GM12872 (cell line): ENCODE data around the gene SMYD3.

Source experiments
- TF ChIP-seq, protein P1 (sequence below): IDR thresholded peaks from 3 replicates; pipeline ENCODE4 v1.5.1; 2011; ENCODE audit warnings: low read depth, mild to moderate bottlenecking, low read length, moderate library complexity; ENCODE audit not compliant: insufficient read depth

SMYD3 gene

DNA sequence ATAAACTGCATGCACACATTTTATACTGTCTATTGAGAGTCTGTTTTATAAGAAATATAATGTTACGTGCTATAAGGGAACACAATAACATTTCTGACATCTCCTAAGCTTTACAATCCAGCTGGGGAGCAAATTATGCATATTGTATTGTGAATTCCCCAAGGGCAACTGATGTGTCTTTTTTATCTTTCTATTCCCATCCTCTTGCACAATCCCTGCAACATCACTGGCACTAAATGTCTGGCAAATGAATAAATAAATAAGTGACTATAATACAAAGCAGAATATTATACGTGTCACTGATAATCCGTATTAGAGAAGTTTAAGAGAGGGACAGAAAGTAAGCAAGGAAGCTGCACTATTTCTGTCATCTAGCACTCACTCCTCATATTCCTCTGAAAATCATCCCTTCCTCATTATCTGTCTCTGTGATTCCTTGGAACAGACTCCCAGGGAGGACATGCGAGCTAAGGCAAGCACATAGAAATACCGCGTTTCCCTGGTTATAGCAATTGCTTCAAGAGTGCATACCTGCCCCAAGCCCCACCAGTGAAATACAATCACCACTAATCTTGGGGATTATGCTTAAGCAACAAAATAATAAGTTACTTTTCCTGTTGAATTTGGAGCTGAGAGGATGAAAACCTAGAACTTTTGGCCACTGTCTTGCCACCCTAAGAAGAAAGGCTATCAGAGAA, 205.4 kb downstream of the SMYD3 start:
- TF ChIP-seq, protein P1, sequence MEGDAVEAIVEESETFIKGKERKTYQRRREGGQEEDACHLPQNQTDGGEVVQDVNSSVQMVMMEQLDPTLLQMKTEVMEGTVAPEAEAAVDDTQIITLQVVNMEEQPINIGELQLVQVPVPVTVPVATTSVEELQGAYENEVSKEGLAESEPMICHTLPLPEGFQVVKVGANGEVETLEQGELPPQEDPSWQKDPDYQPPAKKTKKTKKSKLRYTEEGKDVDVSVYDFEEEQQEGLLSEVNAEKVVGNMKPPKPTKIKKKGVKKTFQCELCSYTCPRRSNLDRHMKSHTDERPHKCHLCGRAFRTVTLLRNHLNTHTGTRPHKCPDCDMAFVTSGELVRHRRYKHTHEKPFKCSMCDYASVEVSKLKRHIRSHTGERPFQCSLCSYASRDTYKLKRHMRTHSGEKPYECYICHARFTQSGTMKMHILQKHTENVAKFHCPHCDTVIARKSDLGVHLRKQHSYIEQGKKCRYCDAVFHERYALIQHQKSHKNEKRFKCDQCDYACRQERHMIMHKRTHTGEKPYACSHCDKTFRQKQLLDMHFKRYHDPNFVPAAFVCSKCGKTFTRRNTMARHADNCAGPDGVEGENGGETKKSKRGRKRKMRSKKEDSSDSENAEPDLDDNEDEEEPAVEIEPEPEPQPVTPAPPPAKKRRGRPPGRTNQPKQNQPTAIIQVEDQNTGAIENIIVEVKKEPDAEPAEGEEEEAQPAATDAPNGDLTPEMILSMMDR, result no peak

DNA sequence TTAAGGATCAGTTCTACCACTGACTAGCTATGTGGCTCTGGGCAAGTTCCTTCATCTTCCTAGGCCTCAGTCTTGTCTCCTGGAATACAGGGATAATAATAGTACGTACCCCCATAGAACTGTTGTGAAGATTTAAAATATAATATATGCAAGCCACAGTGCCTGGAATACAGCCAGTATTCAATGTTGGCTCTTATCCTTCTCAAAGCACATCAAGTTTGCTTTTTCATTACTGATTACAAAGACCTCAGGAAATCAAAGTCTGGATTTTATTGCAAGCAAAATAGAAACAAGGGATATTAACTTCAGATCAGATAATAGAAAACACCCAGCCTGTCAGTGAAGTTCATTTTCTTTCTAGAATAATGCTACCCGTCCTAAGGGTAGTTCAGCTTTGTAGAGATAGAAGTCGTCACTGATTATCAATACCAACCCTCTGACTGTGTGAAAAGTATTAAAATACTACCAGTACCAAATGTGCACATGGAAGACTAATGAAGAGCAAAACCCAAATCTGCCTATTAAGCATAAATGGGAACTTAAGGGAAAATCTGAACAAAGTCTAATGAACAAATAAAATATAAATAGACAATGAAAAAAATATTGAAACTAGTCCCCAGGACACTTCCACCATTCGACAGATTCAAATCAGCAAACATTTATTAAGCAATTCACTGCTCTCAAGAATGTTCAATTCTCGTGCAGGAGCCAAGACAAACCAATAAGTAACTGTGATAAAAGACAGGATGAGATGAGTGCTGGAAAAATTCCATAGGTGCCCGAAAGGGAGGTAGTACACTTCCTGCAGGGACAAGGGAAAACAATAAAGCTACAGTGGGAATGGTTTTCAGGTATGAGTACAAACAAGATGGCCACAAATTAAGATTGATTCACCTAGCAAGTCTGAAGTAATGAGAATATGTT, 206.2 kb downstream of the SMYD3 start:
- TF ChIP-seq, protein P1, result no peak

DNA sequence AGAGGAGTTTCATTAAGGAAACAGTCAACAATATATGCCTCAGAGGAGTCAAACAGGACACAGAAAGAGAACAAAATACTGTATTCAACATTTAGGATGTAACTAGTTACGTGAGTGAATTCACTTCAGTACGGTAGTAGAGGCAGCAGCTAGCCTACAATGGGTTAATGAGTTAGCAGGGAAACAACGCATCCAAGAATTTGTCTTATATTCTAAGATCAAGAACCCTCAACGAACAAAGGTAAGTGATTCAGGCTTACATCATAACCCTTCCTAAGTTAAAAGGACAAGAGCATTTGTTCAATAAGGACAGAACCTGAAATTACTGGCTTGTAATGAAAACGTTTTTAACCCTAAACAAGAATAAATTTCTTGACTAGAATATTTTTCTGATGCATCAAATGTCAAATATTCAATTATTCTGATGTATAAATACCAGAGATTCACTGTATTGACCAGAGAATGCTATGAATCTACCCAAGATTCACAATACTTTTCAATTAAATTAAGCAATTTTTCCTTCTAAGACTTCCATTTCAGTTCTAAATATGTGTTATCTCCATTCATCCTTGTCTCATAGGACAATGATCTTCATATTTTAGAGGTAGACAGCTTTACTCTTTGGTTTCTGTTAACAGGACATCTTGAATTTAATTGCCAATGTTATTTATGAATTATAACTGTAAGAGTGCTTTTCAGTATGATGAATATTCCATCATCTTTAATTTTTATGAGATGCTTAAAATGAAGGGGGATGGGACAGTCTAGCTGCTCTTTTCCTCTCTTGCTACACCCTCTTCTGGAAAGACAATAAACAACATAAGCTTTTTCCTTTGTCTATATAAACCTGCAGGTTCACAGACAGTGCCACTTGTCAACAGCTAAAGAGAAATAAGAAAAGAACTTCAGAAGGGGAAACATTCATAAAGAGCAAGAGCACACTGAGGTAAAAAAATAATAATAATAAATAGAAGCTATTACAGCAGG, 209.5 kb downstream of the SMYD3 start:
- TF ChIP-seq, protein P1, result no peak

DNA sequence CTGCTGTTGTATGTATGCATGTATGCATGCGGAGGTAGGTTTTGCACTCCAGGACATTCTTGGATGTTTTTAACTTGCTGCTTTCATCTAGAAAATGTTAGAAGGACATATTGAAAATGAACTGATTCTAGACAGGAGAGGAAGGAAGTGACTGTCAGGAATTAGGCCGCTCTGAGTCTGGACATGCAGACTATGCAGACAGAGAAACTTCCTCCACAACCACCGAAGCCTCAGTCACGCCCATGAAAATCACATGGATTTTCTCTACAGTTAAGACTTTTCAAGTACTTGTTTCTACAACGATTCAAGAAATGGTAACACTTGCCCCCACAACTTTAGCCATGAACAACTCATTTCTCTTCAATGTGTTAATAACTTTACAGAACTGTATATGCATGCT, 211.1 kb downstream of the SMYD3 start:
- TF ChIP-seq, protein P1, result no peak

DNA sequence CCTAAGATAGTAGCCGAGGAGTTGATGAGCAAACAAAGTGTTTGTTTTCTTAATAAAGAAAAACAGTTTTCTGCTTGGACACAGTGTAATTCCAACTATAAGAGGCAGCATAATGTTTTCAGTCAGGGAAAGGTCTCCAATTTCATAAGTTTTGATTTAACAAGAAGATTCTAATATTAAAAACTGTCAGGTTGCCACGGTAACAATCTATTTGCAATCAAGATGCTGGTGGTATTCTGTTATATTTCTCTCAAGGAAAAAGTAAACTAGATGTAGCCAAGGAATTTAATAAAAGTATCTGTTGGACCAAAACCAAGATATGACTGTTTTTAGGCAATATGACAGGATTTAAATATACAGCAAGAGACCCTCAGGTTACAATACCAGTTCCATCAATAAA, 211.7 kb downstream of the SMYD3 start:
- TF ChIP-seq, protein P1, result no peak

DNA sequence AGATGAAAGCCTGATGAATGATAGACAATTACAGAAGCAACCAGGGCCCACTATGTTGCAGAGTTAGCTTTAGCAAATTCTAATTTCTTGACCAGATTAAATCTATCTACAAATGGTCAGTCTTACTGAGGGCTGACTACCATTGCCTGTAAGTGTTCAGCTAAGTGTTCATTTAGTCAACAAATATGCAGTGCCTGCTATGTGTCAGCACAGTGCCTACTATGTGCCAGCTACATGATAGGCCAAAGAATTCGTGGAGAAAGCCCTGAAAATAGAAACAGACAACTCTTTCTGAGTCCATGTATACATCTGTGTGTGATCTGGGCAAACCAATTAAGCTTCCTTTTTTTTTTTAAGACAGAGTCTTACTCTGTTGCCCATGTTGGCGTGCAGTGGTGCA, 212.8 kb downstream of the SMYD3 start:
- TF ChIP-seq, protein P1, result no peak
